Islet precursor cell (in vitro differentiated cells): ENCODE measurements around the gene GSG1L.
"Not testable (repeated sequence)": the region's sequence is repeated elsewhere in the genome, so short reads cannot be mapped to it uniquely, and the experiment has no call there.

Source experiments
- DNase-seq: peaks from one replicate; pipeline ENCODE4 v3.0.0-alpha.2; 2018

Gene GSG1L

DNA sequence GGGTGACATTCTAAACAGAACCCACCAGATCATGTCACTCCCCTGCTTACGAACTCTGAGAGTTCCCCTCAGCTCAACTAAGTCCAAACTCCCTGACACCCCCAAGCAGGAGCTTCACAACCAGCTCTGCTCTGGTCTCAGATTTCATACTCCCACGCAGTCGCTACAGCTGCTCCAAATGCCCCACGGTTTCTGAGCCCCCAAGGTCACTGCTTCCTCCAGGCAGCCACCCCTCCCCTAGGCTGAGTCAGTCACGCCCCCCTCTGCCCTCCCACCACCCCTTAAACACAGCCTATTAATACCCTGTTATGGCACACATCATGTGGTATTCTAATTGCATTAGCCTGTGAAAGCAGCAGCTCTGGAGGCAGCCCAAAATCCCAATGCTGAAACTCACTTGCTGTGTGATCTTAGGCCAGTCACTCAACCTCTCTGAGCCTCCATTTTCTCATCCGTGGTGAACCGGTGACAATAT is 51.5 kb downstream of the GSG1L start:
- DNase-seq, result no peak

DNA sequence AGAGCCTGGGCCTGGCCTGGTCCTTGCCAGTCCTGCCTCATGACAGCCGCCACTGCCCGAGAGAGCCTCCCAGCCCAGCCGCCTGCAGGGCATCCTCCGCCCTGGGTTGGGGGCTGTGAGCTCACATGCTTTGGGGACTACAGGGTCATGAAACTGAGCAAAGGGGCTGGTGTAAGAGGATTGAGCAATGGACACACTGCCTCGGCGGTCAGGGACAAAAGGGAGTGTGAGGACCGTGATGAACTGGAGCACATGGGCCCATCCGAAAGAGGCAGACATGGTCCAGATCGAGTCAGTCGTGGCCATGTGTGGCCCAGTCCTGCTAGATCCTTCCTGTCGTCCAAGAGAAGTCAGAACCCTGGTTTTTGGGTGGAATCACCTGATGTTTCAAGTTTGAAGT is 52.3 kb downstream of the GSG1L start:
- no peak for DNase-seq

- DNase-seq, result no peak
These were observed 52.8 kb downstream of the GSG1L start for GRCh38 chr16:28010671-28011070.

- DNase-seq, result no peak
These were observed 53.7 kb downstream of the GSG1L start for GRCh38 chr16:28009586-28010373.

- no peak for DNase-seq
These were observed 59.6 kb downstream of the GSG1L start for GRCh38 chr16:28003923-28004322.

DNA sequence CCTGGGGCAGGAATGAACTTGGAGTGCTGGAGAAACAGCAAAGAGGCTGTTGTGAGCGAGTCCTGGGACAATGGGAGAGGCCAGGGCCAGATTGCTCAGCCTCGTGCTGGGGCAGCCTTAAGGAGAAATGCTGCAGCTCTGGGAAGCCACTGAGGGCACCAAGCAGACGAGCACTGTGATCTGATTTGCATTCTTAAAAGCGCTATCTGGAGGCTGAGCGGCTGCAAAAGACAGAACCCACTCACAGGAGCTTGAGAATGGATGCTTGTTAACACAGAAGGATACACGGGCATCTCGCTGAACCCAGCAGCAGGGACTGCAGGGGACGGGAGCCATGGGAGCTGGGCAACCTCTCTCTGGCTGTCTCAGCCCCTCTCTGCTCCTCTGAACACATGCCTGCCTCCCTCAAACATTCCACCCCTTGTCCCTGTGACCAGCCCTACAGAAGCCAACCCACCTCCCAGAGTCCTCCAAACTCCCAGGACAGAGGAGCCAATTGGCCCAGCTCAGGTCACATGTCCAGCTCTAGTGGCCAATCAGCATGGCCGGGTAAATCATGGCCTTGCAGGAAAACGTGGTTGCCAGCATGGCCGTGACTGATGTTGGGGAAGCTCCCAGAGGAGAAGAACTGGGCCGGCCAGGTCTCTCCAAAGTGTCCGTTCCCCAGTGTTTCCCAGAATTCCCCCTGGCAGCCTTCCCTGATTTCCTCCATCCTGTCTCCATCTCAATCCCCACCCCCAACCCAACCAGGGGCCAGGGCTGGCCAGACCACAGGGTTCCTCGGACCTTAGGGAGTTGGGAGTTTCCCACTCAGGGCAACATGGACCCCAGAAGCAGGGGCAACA is 60.3 kb downstream of the GSG1L start:
- DNase-seq, result no peak

GRCh38 chr16:28001642-28002041 is 61.9 kb downstream of the GSG1L start:
- DNase-seq, result no peak

- no peak for DNase-seq
These were observed 62.3 kb downstream of the GSG1L start for GRCh38 chr16:28001184-28001583.

DNA sequence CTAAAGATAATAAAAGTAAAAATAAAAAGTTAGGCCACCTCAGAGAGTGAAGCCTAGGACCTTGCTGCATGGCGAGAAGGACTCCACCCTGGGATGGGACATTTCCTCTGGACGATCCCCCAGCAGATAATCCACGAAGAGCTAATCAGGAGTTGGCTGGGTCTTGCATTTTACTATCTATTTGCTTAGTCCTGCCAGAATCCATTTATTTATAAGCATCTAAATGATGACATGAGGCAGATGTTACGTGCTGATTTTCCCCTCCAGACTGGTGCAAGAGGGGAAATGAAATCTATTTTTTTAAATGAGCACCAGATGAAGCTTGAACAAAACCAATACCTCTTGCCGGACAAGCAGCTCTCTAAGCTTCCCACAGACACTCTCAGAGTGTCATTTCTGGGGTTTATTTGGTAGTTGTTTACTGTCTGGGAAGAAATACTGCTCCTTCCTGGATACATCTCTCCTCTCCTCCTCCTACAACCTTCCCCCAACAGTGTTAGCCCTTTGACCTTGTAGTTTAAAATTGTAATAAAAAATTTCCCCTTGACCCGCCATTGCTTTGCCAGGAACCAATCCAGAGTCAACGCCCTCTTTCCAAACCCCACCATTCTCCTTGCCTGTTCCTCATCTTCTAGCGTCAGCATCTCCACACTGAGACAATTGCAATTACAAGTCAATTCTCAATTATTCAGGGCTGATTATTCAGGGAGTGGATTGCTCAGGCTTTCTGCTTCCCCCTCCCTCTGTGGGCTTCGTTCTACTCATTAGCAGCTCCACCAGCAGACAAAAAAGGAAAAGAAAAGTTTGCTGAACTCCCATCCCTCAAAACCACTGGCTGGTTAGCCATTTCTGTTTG is 63.0 kb downstream of the GSG1L start:
- no peak for DNase-seq

DNA sequence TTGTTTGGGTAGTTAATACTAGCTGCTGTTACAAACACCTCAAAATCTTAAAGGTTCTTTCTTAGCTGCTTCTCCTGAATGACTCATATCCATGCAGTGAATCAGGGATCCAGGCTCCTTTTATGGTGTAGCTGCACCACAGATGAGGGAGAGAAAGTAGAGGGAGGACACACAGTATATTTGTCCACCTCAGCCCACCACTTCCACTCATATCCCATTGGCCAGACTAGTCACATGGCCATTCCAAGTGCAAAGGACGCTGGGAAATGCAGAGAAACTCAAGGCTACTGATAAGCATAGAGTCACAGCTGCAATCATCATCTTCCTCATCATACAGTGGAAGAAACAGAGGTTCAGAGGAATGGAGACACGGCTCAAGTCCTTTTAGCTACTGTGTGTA is 63.8 kb downstream of the GSG1L start:
- no peak for DNase-seq

- peak; percentile 12 for DNase-seq
These were observed 68.1 kb downstream of the GSG1L start for GRCh38 chr16:27995378-27995777.

- no peak for DNase-seq
These were observed 68.8 kb downstream of the GSG1L start for GRCh38 chr16:27994686-27995085.

- peak; percentile 30 for DNase-seq
These were observed 69.9 kb downstream of the GSG1L start for GRCh38 chr16:27993587-27993986.

- no peak for DNase-seq
These were observed 71.6 kb downstream of the GSG1L start for GRCh38 chr16:27991876-27992275.

DNA sequence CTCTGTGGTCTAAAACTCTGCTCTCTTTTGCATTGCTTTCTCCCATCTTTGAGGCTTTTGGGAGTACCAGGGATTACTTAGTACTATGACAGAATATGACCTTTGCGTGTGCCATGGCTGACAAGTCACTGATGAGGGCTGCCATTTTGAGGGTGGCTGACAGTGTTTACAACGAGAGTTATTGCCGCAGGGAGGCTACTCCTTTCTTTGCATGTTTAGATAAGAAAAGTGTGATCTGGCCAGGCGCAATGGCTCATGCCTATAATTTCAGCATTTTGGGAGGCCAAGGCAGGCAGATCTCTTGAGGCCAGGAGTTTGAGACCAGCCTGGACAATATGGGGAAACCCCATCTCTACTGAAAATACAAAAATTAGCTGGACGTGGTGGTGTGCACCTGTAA is 77.5 kb downstream of the GSG1L start:
- DNase-seq, result peak; percentile 18

DNA sequence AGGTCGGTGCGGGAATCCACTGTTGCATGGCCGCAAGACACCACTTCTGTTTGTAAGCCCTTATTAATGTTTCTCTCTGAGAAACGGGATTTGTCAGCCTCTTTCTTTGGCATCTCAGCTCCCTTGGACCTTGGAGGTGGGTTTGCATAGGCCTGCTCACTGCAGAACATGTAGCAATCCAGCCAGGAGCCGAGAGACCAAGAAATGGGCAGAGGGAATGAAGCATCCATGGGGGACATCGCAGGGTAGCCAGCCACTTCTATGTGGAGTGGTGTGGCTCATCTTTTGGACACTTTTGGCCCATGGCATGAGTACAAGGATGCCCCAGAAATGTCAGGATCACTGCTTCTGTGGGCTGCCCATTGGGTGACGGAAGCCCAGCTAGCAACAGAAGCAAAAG is 79.4 kb downstream of the GSG1L start:
- DNase-seq, result no peak

- no peak for DNase-seq
These were observed 80.3 kb downstream of the GSG1L start for GRCh38 chr16:27983244-27983643.

- DNase-seq, result no peak
These were observed 81.3 kb downstream of the GSG1L start for GRCh38 chr16:27982184-27982583.

DNA sequence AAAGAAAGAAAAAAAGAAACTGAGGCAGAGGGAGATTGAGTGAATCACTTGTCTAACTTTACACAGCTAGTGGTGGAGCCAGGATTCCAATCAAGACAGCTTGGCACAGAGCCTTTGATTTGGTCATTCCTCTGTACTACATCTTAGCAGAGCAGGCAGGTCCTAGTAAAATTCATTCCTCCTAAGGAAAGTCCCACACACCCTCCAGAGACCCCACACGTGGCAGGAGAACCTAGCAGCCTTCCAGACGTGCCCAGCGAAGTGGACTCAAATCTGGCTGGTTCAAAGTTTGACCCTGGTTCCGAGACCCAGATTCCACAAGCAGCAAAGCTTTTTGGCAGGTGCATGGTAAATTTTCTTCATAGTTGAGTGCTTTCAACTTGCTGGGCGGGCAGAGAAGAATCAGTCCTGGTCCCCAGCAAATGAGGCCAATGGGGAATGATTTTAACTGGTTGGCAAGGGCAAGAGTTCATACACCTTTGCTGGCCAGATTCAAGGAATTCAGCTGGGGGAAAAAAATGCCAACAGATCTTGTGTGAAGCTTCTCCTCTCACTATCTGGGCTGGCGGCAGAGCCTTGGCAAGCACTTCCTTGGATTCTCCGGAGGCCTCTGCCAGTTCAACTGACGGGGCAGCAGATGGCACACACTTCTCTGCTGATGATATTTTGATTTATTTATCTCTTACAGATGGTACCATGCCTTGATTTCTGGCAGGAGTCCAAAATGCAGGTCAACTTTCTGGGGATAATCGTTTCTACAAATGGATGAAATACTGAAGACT is 82.4 kb downstream of the GSG1L start:
- DNase-seq, result no peak

- no peak for DNase-seq
These were observed 83.3 kb downstream of the GSG1L start for GRCh38 chr16:27980076-27980775.

DNA sequence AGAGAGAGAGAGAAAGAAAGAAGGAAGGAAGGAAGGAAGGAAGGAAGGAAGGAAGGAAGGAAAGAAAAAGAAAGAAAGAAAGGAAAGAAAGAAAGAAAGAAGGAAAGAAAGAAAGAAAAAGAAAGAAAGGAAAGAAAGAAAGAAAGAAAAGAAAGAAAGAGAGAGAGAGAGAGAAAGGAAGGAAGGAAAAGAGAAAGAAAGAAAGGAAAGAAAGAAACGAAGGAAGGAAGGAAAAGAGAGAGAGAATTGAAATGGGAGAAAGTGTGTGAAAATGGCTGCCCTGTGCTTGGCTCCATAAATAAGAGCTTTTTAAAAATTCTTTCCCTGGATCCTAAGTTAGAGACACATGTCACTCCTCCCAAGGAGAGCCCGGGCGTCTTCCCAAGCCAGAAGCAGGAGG is 83.8 kb downstream of the GSG1L start:
- not testable (repeated sequence) for DNase-seq

- no peak for DNase-seq
These were observed 84.6 kb downstream of the GSG1L start for GRCh38 chr16:27978876-27979275.
